GM13977 (cell line): ENCODE measurements around the gene TRIM8.

Source experiments
- DNase-seq: peaks from one replicate; pipeline ENCODE4 v3.0.0; 2012; ENCODE audit warnings: low spot score
- in situ Hi-C: fragments of 300-500 bp; cut with MboI; formaldehyde crosslinking; loops from one replicate; pipeline ENCODE4 v1.12.0; 2022; ENCODE audit warnings: low sequenced_read_pairs, low pct_unique_long_range_greater_than_20kb, mixed read lengths, inconsistent platforms; ENCODE audit not compliant: unreplicated experiment
- TF ChIP-seq, protein P1 (sequence below): IDR thresholded peaks from 2 replicates; pipeline ENCODE4 v1.5.1; 2012; ENCODE audit warnings: mild to moderate bottlenecking, control low read depth; ENCODE audit not compliant: insufficient read depth; ENCODE audit errors: extremely low read depth, missing control alignments

TRIM8 gene

GRCh38 chr10:102634686-102635085, 9.6 kb upstream of the TRIM8 start:
- TF ChIP-seq, protein P1, sequence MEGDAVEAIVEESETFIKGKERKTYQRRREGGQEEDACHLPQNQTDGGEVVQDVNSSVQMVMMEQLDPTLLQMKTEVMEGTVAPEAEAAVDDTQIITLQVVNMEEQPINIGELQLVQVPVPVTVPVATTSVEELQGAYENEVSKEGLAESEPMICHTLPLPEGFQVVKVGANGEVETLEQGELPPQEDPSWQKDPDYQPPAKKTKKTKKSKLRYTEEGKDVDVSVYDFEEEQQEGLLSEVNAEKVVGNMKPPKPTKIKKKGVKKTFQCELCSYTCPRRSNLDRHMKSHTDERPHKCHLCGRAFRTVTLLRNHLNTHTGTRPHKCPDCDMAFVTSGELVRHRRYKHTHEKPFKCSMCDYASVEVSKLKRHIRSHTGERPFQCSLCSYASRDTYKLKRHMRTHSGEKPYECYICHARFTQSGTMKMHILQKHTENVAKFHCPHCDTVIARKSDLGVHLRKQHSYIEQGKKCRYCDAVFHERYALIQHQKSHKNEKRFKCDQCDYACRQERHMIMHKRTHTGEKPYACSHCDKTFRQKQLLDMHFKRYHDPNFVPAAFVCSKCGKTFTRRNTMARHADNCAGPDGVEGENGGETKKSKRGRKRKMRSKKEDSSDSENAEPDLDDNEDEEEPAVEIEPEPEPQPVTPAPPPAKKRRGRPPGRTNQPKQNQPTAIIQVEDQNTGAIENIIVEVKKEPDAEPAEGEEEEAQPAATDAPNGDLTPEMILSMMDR: no peak
- in situ Hi-C loops: no loop called here
- DNase-seq: no peak

DNA sequence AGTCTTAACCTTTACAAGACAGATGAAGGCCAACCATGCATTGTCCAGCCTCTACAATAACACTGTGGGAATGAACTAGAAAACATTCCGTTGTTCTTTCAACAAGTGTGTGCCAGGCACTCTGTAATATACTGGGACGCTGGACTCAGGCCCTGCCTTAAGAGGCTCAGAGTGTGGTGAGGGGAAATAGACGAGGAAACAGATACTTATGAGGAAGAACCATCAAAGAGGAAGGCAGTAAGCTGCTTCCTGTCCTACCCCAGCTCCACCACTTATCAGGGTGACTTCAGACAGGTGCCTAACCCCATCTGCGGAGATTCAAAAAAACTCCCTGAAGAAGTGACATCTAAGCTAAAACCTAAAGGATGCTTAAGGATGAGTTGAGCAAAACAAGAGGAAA, 8.9 kb upstream of the TRIM8 start:
- in situ Hi-C loops: no loop called here
- DNase-seq: no peak
- TF ChIP-seq, protein P1: no peak

DNA sequence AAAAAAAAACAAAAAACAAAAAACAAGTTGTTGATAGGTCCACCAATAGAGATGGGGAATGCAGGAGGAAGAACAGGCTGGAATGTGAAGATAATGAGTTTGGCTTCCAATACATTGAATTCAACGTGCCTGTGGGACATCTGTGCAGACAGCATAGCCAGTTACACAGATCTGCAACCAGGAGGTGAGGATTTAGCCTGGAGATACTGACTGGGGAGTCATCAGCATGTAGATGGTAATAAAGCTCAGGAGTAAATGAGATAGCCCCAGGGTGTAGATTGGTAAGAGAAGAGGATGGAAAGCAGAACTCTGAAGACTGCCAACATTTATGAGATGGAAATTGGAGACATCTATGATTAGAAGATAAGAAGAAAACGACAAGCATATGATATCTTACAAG, 4.7 kb upstream of the TRIM8 start:
- in situ Hi-C loops: no loop called here
- no peak for DNase-seq

GRCh38 chr10:102641402-102641801, 2.9 kb upstream of the TRIM8 start:
- in situ Hi-C loops: no loop called here
- TF ChIP-seq, protein P1: no peak
- DNase-seq: no peak

More for the DNA sequence above, 4.7 kb upstream of the TRIM8 start:
- TF ChIP-seq, protein P1: no peak

- TF ChIP-seq, protein P1: no peak
- in situ Hi-C loops: no loop called here
- DNase-seq: peak; percentile 98
Measured at GRCh38 chr10:102641880-102642735, 2.2 kb upstream of the TRIM8 start.

GRCh38 chr10:102642736-102643335, 1.4 kb upstream of the TRIM8 start:
- in situ Hi-C loops: no loop called here
- TF ChIP-seq, protein P1: no peak
- peak; percentile 59 for DNase-seq
